Parathyroid adenoma (tissue), 2 donors: Measurements from ENCODE around the gene ABLIM2.

Experiments used
- H2AFZ ChIP-seq: fragments of 300-600 bp; sonication (generic); one replicate; pipeline ENCODE4 v1.7.0; 2017; ENCODE audit warnings: antibody characterized with exemption, mild to moderate bottlenecking
- H3K27ac ChIP-seq: fragments of 300-600 bp; sonication (generic); one replicate; pipeline ENCODE4 v1.7.0; 2017
- H3K27me3 ChIP-seq: fragments of 300-600 bp; sonication (generic); one replicate; pipeline ENCODE4 v1.7.0; 2017; ENCODE audit warnings: low read length; ENCODE audit not compliant: control insufficient read depth, insufficient read depth
- H3K36me3 ChIP-seq: fragments of 300-600 bp; sonication (generic); one replicate; pipeline ENCODE4 v1.7.0; 2017; ENCODE audit warnings: low read length; ENCODE audit not compliant: control insufficient read depth, insufficient read depth
- H3K4me1 ChIP-seq: fragments of 300-600 bp; sonication (generic); one replicate; pipeline ENCODE4 v1.7.0; 2017; ENCODE audit warnings: control low read depth
- H3K4me2 ChIP-seq: fragments of 300-600 bp; sonication (generic); one replicate; pipeline ENCODE4 v1.7.0; 2017; ENCODE audit warnings: low read length
- H3K4me3 ChIP-seq: fragments of 300-600 bp; sonication (generic); one replicate; pipeline ENCODE4 v1.7.0; 2017; ENCODE audit warnings: low read depth, low read length
- H3K79me2 ChIP-seq: fragments of 300-600 bp; sonication (generic); one replicate; pipeline ENCODE4 v1.7.0; 2017; ENCODE audit warnings: control low read depth
- H3K9ac ChIP-seq: fragments of 300-600 bp; sonication (generic); one replicate; pipeline ENCODE4 v1.7.0; 2017; ENCODE audit warnings: mild to moderate bottlenecking
- H3K9me3 ChIP-seq: fragments of 300-600 bp; sonication (generic); one replicate; pipeline ENCODE4 v1.7.0; 2017; ENCODE audit warnings: low read length; ENCODE audit not compliant: control insufficient read depth
- CTCF ChIP-seq: fragments of 300-600 bp; sonication (generic); IDR thresholded peaks from one replicate; pipeline ENCODE4 v1.7.0; 2017; ENCODE audit warnings: antibody characterized with exemption, mild to moderate bottlenecking
- donor health status: primary hyperparathyroidism.

The ABLIM2 gene

DNA sequence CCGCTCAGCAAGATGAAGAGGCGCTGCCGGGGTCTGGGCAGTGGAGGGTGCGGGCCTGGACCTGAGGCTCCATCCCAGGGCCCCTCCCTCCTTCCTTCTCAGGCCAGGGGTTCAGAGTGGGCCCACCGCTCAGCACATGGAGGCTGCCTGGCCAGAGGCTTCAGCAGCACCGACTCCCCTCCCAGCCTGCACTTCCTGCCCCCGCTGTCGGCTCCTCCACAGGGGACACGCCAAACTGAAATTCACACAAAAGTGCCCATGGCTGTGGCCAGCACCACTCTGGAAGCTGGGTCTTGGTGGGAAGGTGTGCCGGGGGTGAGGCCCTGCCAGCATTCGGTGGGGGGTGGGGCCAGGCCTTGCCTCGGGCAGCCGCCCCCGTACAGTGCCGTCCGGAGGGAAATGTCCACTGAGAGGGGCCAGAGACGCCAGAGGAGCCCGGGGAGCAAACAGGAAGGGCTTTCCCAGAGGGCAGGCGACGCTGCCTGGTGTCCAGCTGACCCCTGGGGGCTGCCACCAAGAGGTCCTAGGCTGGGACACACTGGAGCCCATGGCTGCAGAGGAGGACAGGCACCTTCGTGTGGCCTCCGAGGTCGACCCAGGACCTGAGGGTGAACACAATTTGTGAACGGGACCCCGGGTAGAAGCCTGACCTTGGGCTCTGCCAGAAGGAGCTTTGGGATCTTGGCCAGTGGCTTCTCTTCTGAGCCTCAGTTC lies 134.4 kb downstream of the ABLIM2 start:
- Histone ChIP-seq H3K4me2 (no peak overlapping the region), H3K27me3 (no peaks in the 10 kb centered on the region), H3K27ac (no peak overlapping the region), H2AFZ (no peak overlapping the region), H3K9me3 (no peaks in the 10 kb centered on the region), H3K9ac (no peak overlapping the region), H3K4me1 (no peaks in the 10 kb centered on the region), H3K4me3 (no peak overlapping the region), H3K36me3 (no peaks in the 10 kb centered on the region), H3K79me2 (no peaks in the 10 kb centered on the region)
- TF ChIP-seq CTCF = no peak

DNA sequence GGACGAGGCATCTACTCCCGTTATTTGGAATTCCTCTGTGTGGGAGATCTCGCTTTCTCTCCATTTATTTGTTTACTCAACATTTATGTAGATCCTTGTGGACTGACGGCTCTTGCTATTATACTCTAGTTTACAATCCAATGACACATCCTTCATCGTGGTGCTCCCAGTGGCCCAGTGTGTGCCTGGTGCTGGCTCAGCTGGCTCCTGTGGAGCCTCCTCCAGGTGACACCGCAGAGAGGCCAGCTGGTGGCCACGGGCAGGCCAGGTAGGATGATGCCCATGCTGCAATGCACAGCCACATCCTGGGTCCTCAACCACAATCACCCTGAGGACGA lies 134.9 kb downstream of the ABLIM2 start:
- Histone ChIP-seq H3K4me2 (no peak overlapping the region), H3K27me3 (no peaks in the 10 kb centered on the region), H2AFZ (no peak overlapping the region), H3K36me3 (no peaks in the 10 kb centered on the region), H3K4me1 (no peaks in the 10 kb centered on the region), H3K4me3 (no peak overlapping the region), H3K9ac (no peak overlapping the region), H3K79me2 (no peaks in the 10 kb centered on the region), H3K9me3 (no peaks in the 10 kb centered on the region), H3K27ac (no peak overlapping the region)
- no peak for TF ChIP-seq CTCF

GRCh38 chr4:8022767-8023695 lies 135.6 kb downstream of the ABLIM2 start:
- H3K4me2 ChIP-seq = no peak overlapping the region
- no peak overlapping the region for H3K27ac ChIP-seq
- no peaks in the 10 kb centered on the region for H3K79me2 ChIP-seq
- H2AFZ ChIP-seq = no peak overlapping the region
- no peak for TF ChIP-seq CTCF
- no peaks in the 10 kb centered on the region for H3K4me1 ChIP-seq
- H3K9ac ChIP-seq = no peak overlapping the region
- no peaks in the 10 kb centered on the region for H3K9me3 ChIP-seq
- no peaks in the 10 kb centered on the region for H3K27me3 ChIP-seq
- H3K36me3 ChIP-seq = no peaks in the 10 kb centered on the region
- H3K4me3 ChIP-seq = no peak overlapping the region

DNA sequence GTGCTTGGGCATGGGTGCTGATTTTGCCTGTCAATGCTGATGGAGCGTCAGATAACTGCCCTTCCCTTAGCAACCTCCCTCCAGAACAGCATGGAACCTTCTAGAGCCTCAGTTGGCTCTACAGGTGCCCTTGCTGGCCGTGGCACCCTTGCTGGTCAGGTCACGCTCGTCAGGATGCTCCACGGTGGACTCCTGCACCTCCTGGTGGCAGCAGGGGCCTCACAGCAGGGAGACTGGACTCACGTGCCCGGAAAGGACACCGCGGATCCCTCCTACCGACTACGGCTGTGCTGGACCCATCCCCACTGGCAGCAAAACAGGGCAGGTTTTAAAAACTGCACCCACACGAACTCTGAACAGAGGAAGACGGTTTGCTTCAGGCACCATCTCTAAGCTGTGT lies 136.8 kb downstream of the ABLIM2 start:
- H3K9ac ChIP-seq = no peak overlapping the region
- no peak overlapping the region for H3K4me2 ChIP-seq
- no peak for TF ChIP-seq CTCF
- H3K36me3 ChIP-seq = no peaks in the 10 kb centered on the region
- no peaks in the 10 kb centered on the region for H3K9me3 ChIP-seq
- no peaks in the 10 kb centered on the region for H3K27me3 ChIP-seq
- H2AFZ ChIP-seq = no peak overlapping the region
- H3K27ac ChIP-seq = no peak overlapping the region
- no peaks in the 10 kb centered on the region for H3K4me1 ChIP-seq
- no peaks in the 10 kb centered on the region for H3K79me2 ChIP-seq
- no peak overlapping the region for H3K4me3 ChIP-seq
